Choroid plexus epithelial cell (primary cell): Measurements from ENCODE around the gene SLC38A11.

ENCODE experiments used
- DNase-seq: peaks from one replicate; pipeline ENCODE4 v3.0.0-alpha.2; 2010; ENCODE audit warnings: low read depth
- H3K4me3 ChIP-seq: 2 replicates; pipeline ENCODE4 v1.5.1; 2011; ENCODE audit warnings: low read depth, mild to moderate bottlenecking, control low read depth, low read length, moderate library complexity
- CTCF ChIP-seq: conservative IDR thresholded peaks from 2 replicates; pipeline ENCODE4 v1.5.1; 2011; ENCODE audit warnings: low read depth, mild to moderate bottlenecking, control low read depth, inconsistent platforms, low read length, moderate library complexity

SLC38A11 gene

GRCh38 chr2:164953279-164953678, 2.0 kb downstream of the SLC38A11 start:
- no peak for TF ChIP-seq CTCF
- H3K4me3 ChIP-seq = no peak overlapping the region
- DNase-seq = no peak

GRCh38 chr2:164952057-164952702, 3.1 kb downstream of the SLC38A11 start:
- no peak for DNase-seq
- no peak overlapping the region for H3K4me3 ChIP-seq
- no peak for TF ChIP-seq CTCF

GRCh38 chr2:164948540-164948939, 6.8 kb downstream of the SLC38A11 start:
- TF ChIP-seq CTCF = no peak
- DNase-seq = no peak
- H3K4me3 ChIP-seq = no peak overlapping the region

GRCh38 chr2:164947281-164947680, 8.0 kb downstream of the SLC38A11 start:
- no peak for TF ChIP-seq CTCF
- DNase-seq = no peak

GRCh38 chr2:164943289-164943688, 12.0 kb downstream of the SLC38A11 start:
- H3K4me3 ChIP-seq = no peak overlapping the region
- no peak for TF ChIP-seq CTCF
- no peak for DNase-seq

More at GRCh38 chr2:164947281-164947680, 8.0 kb downstream of the SLC38A11 start:
- no peak overlapping the region for H3K4me3 ChIP-seq

- TF ChIP-seq CTCF = no peak
- DNase-seq = no peak
- no peak overlapping the region for H3K4me3 ChIP-seq
These were observed 17.4 kb downstream of the SLC38A11 start for GRCh38 chr2:164937864-164938401.
